ENCODE data around the gene AKT3.

AKT3 gene

DNA sequence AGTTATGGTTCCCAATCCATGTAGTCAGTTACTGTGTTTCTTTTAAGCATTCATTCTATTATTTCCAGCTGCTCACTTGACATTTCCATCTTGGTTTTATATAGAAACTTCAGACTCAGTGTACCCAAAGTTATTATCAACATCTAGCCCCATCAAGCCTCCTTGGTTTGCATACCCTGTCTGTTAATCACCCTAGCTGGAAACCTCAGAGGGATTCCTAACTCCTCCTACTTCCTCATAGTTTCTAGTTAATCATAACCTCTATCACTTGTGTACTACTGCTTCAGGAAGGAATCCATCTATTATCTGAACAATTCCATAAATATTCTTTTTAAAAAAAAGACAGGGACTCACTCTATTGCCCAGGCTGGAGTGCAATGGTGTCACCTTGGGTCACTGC is 300.9 kb downstream of the AKT3 start:
- no peak for DNase-seq

DNA sequence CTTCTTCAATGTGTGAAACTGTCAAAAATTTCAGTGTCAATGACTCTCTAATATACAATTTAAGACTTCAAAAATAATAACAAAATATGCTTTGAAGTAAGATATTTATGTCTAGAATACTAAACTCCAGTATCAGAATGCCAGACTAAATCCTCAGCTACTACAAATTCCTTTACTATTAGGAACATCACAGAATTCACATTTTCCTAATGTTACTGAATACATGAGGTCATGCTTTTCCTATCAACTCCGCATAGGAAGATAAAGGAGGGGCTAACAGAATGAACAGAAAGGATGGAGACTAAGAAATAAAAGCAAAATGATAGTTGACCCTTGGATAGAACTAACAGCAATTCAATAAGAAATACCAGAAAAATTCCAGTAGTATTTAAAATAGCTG is 301.5 kb downstream of the AKT3 start:
- no peak for DNase-seq

GRCh38 chr1:243547891-243548290 is 302.2 kb downstream of the AKT3 start:
- no peak for DNase-seq

DNA sequence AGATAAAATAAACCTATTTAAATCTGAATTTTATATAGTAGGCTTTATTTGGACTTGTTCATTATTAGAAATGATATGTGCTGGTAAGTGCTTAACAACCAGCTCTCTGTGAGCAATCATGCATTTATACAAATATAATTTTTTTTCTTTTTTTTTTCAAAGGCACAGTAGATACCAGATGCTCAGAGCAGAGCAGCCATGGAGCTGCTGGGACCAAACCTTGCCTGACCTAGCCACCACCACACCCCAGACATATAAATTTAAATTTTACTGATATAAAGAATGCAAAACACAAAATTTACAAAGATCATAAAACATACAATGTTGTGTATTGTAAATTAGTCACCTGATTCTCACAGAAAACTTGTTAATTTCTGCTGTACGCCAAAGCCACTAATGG is 303.6 kb downstream of the AKT3 start:
- no peak for DNase-seq

GRCh38 chr1:243543501-243543900 is 306.5 kb downstream of the AKT3 start:
- no peak for DNase-seq

DNA sequence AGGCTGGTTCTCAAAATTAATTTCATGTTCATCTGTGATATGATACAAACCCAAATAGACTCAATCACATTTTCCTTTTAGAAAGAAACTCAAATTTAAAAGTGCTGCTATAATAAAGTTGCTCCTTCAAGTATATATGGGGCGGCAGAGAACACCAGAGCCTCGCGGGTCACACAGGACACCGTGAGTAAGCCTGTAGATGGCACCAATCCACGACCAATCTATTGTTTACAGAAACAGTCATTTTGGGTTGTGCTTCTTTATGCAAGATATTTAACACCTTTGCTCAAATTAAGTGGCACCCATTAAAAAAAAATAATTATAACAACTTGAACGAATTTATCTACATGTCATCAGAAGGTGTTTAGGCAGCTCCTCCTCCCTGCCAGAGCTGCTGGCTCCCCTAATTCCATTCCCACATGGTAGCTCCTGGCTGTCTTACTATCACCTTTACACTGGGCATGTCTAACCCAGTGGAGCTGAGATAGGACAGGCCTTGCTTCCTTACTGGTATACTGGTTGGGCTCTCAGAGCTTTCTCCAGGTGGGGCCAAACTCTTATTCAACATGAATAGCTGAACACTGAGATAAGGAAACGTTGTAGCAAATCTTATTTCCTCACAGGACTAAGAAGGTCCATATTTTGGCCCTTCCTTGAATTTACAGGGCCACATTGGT is 307.2 kb downstream of the AKT3 start:
- no peak for DNase-seq

DNA sequence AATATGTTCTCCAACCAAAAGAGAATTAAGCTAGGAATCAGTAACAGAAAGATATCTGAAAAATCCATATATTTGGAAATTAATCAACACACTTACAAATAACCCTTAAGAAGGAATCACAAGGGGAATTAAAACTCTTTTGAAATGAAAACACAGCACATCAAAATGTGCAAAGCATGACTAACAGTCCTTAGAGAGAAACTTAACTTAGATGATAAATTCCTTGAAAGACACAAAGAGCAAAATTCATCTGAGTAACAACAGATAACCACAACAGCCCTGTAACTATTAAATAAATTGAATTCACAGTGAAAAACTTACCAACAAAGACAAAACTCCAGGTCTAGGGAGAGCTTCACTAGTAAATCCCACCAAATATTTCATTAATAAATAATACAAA is 310.4 kb downstream of the AKT3 start:
- no peak for DNase-seq

- DNase-seq = no peak
These were observed 315.0 kb downstream of the AKT3 start for GRCh38 chr1:243535014-243535413.

DNA sequence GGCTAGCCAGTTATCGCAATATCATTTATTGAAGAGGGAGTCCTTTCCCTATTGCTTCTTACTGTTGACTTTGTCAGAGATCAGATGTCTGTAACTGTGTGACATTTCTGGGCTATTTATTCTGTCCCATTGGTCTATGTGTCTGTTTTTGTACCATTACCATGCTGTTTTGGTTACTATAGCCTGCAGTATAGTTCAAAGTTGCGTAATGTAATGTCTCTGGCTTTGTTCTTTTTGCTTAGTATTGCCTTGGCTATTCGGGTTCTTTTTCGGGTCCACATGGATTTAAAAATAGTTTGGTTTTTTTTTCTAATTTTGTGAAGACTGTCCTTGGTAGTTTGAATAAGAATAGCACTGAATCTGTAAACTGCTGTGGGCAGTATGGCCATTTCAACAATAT is 320.5 kb downstream of the AKT3 start:
- no peak for DNase-seq

GRCh38 chr1:243528459-243529121 is 321.5 kb downstream of the AKT3 start:
- DNase-seq = no peak

- DNase-seq = no peak
These were observed 323.9 kb downstream of the AKT3 start for GRCh38 chr1:243526180-243526579.

DNA sequence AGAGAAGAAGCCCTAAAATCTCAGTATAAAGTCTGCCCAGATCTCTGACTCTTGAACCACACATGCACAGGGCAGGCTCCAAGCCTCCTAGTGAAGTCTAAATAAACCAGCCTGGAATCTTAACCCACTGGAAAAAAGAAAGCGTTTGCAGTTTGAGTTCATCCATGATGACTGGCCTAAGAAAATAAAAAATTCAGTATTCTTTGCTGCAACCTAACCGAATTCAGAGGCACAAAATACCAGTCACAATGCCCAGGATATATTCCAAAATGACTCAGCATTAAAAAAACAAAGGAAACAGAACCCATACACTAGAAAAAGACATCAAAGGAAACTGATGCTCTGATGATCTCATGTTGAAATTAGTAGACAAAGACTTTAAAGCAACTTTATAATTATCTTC is 325.0 kb downstream of the AKT3 start:
- no peak for DNase-seq

DNA sequence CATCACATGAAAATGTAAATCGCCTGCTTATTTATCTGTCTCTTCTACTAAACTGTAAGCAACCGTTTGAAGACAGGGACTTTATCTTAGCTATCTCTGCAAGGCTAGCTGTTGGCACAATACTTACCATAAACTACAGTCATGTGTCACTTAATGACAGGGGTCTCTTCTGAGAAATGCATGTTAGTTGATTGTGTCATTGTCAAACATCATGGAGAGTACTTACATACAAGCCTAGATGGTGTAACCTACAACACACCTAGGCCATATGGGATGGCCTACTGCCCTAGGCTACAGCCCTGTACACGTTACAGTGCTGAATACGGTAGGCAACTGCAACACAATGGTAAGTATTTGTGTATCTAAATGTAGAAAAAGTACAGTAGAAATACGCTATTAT is 326.3 kb downstream of the AKT3 start:
- DNase-seq = no peak

DNA sequence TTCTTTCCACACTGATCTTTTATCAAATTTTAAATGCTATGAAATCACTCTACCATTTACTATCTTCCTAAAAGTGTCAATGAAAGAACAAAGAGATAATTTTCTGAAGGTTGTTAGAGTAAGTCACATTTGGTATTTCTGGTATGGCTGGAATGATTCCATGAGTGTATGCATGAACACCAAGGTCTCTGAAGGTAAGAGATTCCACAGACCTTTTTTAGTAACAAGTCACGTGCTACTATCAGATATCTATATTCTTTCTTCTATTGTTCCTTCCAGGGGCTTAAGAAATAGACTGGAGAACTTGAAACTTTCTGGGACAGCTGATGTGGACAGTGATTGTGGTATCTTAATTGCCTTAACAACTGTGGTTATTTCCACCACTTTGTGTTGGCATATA is 329.2 kb downstream of the AKT3 start:
- DNase-seq = no peak

GRCh38 chr1:243514927-243515326 is 335.1 kb downstream of the AKT3 start:
- no peak for DNase-seq

DNA sequence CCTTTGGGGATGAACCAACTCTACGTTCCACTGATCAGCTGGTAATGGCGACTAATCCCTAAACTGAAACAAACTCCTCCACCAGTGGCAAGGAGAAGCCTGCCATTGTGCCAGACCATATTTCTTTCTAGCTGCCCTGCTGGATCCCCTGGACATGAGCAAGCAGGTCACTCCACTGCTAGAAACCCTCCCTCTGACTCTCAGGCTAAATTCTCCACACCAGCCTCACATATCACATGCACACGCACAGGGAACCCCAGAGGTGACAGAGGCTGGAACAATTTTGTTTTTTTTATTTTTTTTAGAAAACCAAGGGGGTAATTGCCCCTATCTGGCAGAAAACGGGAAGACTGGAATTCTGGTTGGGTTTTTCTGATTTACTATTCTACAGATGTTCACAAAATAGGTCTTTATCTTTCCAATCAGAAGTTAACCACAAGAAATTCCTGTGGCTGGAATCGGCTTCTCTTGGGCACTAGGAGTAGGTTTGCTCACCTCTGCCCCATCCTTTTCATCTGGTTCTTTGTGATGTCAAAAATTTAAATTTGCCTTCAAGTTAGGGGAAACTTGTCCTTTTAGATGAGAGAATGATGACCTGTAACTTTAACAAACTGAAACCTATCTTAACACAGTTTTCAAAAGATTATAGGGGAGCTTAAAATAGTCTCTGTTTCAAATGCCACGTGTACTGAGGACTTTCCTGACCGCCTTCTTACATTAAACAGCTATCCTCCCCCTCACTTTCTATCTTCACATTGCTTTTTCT is 336.1 kb downstream of the AKT3 start:
- no peak for DNase-seq

DNA sequence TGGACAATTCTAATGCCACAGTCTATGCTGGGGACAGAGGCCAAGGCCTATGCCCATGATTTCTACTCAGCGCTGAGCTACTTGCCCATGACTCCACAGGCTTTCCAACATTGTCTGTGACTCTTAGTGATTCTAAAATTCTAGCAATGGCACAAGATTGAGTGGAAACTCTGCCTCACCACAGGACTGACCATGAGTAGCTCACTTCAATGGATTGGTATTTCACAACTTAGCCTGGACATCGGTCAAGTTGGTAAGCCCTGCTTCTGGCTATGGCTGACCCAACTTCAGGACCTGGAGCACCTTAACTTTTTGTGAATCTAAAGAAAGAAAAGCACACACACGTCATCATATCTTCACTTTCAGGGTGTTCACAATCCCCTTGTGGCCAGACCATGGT is 339.1 kb downstream of the AKT3 start:
- no peak for DNase-seq

DNA sequence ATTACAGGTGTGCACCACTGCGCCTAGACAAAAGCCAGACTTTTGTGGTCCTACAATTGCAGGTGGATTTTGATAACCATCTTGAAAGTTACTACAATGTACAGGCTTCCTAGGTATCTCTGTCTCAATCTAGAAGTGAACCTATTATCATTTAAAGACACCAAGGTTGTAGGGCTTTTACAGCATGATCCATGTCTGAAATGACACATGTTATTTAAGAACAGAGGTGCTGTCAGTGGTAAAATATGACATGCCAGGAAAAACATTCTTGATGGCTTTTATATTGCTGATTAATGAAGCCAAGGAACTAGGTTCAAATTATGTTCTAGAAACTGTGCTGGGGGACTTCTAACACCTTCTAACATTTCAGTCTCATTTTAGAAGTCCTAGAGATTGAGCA is 341.1 kb downstream of the AKT3 start:
- no peak for DNase-seq

DNA sequence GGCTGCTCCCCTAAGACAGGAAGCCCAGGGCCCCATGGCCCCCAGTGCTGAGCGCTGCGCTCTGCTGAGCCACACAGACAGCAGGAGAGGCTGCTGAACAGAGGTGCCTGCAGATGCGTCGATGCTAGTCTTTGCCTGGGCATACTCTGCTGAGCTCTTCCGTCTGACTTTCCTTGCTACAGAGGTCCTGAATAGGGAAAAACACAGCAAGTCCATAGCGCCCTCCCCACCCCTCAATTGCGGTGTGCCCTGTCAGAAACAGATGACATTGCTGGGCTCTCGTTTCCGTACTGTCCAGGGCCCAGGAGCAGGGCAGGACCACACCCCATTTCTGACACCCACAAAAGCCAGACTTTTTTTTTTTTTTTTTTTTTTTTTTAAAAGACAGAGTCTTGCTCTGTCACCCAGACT is 341.7 kb downstream of the AKT3 start:
- peak; percentile 34 for DNase-seq

DNA sequence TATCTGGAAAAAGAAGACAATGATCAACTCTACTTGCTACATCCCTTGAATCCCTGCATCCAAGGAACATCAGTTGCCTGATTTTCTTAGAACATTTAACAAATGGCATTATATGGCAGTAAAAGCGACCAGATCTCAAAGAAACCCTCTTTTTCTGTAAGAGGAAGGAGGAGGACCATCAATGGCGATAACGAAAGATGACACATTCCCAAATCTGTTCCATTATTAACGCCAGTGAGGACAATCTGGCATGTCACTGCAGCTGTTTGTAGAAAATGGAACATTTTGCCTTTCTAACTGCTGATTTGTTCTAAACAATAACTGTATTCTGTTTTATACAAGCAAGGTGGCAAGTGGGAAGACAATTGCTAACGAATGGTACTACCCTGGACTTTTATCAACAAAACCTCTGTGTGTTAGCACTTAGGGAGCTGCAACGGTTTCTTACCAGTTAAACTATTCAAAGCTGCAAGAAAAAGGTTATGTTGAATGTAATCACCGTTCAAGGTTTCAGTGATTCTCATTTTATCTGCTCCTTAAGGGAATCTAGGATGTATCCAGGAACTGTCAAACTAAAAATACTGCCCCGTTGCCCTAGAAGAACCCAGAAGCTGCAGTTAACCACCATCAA is 342.3 kb downstream of the AKT3 start:
- no peak for DNase-seq

- DNase-seq = no peak
These were observed 342.9 kb downstream of the AKT3 start for GRCh38 chr1:243507001-243507671.

GRCh38 chr1:243505986-243506689 is 343.9 kb downstream of the AKT3 start:
- no peak for DNase-seq

GRCh38 chr1:243503155-243503554 is 346.9 kb downstream of the AKT3 start:
- no peak for DNase-seq
